Stimulated activated CD8-positive, alpha-beta memory T cell treated with anti-CD3 and anti-CD28 coated beads, Interleukin-15, amount 100 ng/mL, for 24 hours (primary cell): ENCODE measurements around the gene SLC39A6.
A peak's percentile ranks its signal among the peaks of the same experiment; 100 is the strongest.
"Not testable (repeated sequence)": the region's sequence is repeated elsewhere in the genome, so short reads cannot be mapped to it uniquely, and the experiment has no call there.

Experiments used
- DNase-seq: peaks from one replicate; pipeline ENCODE4 v3.0.0-alpha.2; 2020; ENCODE audit warnings: low read depth

SLC39A6 gene

DNA sequence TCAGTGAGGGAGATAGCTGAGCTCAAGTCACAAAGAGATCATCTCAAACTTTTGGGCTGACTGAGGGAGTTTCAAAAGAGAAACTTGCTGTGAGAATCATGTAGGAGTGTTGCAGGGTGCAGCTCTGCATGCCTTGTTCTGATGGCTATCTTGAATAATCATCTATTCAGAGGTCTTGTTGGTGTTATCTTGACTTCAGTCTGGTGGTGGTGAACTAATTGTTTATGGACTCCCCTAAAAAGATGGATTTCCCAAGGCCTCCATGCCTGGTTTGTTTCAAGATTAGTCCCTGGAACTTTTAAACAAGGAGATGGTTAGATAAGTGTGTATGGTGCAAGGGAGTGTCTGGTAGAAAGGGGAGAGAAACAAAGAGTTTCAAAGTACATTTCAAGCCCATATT lies 29.8 kb downstream of the SLC39A6 start:
- DNase-seq, result no peak

- no peak for DNase-seq
Observed at GRCh38 chr18:36096955-36097354, 32.2 kb downstream of the SLC39A6 start.

GRCh38 chr18:36095936-36096519 lies 33.1 kb downstream of the SLC39A6 start:
- no peak for DNase-seq

GRCh38 chr18:36094431-36094830 lies 34.7 kb downstream of the SLC39A6 start:
- no peak for DNase-seq

- not testable (repeated sequence) for DNase-seq
Observed at GRCh38 chr18:36092116-36092515, 37.0 kb downstream of the SLC39A6 start.

- no peak for DNase-seq
Observed at GRCh38 chr18:36089001-36089400, 40.1 kb downstream of the SLC39A6 start.

DNA sequence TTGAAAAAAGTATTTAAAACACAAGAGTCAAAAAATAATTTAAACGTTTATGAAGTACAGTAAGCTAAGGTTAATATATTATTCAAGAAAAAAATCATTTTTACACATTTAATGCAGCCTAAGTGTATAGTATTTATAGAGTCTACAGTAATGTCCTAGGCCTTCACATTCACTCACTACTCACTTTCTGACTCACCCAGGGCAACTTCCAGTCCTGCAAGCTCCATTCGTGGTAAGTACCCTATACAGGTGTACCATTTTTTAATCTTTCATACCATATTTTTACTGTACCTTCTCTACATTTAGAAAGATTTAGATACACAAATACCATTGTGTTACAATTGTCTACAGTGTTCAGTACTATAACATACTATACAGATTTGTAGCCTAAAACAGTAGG lies 40.9 kb downstream of the SLC39A6 start:
- DNase-seq, result no peak

- DNase-seq, result no peak
Observed at GRCh38 chr18:36086186-36086585, 43.0 kb downstream of the SLC39A6 start.

GRCh38 chr18:36085195-36085594 lies 43.9 kb downstream of the SLC39A6 start:
- no peak for DNase-seq

DNA sequence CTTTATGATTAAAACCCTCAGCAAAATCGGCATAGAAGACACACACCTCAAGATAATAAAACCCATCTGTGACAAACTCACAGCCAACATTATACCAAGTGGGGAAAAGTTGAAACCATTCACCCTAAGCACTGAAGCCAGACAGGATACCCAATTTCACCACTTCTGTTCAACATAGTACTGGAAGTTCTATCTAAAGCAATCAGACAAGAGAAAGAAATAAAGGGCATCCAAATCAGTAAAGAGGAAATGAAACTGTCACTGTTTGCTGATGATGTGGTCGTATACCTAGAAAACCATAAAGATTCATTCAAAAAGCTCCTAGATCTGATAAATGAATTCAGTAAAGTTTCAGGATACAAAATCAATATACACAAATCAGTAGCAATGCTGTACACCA lies 45.4 kb downstream of the SLC39A6 start:
- DNase-seq, result no peak

DNA sequence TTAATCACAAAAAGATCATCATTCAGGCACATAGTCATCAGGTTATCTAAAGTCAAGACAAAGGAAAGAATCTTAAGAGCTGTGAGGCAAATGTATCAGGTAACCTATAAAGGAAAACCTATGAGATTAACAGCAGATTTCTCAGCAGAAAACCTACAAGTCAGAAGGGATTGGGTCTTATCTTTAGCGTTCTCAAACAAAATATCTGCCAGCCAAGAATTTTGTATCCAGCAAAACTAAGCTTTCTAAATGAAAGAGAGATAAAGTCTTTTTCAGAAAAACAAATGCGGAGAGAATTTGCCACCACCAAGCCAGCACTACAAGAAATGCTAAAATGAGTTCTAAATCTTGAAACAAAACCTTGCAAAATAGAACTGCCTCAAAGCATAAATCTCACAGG lies 48.0 kb downstream of the SLC39A6 start:
- DNase-seq, result not testable (repeated sequence)

- no peak for DNase-seq
Observed at GRCh38 chr18:36078751-36079529, 50.2 kb downstream of the SLC39A6 start.

DNA sequence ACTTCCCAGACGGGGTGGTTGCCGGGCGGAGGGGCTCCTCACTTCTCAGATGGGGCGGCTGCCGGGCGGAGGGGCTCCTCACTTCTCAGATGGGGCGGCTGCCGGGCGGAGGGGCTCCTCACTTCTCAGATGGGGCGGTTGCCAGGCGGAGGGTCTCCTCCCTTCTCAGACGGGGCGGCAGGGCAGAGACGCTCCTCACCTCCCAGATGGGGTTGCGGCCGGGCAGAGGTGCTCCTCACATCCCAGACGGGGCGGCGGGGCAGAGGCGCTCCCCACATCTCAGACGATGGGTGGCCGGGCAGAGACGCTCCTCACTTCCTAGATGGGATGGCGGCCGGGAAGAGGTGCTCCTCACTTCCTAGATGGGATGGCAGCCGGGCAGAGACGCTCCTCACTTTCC lies 51.4 kb downstream of the SLC39A6 start:
- DNase-seq, result not testable (repeated sequence)

DNA sequence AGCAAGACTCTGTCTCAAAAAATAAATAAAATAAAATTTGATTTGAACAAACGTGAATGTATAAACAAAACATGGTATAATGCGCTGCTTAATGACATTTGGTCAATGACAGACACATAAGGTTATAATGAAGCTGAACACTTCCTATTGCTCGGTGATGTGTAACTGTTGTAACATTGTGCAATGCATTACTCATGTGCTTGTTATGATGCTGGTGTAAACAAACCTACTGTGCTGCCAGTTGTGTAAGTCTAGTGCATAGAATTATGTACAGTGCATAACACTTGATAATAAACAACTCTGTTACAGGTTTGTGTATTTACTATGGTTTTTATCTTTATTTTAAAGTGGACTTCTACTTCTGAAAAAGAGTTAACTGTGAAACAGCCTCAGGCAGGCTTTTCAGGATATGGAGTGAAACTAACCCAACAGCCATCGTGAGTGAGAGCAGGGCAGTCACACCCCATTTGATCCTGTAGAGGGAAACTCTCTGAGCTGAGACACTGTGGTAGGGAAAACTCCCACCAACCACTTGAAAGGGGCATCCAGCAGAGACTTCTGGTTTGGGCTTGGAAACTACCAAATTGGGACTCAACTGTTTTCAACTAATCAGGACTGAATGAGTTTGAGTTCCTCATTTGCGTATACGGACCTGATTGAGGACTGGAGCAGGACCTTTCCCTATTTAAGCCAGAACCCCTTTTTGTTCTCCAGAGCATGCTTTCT lies 53.1 kb downstream of the SLC39A6 start:
- no peak for DNase-seq

GRCh38 chr18:36074435-36074834 lies 54.7 kb downstream of the SLC39A6 start:
- no peak for DNase-seq

DNA sequence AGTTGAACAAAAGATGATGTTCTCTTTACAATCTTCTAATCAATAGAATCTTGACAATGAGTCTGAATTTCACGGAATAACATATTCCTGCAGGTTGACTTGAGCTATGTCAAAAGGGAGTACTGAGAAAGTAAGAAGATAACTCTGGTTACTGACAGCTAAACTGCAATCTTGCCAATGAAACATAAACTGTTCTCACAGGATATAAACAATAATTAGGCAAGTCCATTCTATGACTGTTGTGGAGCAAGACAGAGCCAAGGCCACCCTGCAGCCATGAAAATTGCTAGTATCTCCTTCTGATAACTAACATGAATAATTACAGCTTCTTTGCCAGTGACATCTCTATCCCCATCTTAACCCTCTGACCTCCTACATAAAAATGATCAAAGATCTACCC lies 55.5 kb downstream of the SLC39A6 start:
- no peak for DNase-seq

DNA sequence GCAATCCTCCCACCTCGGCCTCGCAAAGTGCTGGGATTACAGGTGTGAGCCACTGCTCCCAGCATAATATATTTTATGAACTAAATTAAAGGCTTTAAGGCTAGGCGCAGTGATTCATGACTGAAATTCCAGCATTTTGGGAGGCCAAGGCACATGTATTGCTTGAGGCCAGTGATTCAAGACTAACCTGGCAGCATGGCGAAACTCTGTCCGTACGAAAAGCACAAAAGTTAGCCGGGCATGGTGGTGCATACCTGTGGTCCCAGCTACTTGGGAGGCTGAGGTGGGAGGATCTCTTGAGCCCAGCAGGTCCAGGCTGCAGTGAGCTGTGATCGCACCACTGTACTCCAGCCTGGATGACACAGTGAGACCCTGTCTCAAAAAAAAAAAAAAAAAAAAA lies 56.7 kb downstream of the SLC39A6 start:
- DNase-seq, result not testable (repeated sequence)

- DNase-seq, result peak; percentile 97
Observed at GRCh38 chr18:36067055-36067957, 61.8 kb downstream of the SLC39A6 start, which contains the start of gene RPRD1A. Gene RPRD1A, minus strand, starts transcription at chr18:36067559. Its CDS starts 155 bp downstream, at chr18:36067404.

- DNase-seq, result no peak
Observed at GRCh38 chr18:36066686-36067054, 62.5 kb downstream of the SLC39A6 start.

- DNase-seq, result no peak
Observed at GRCh38 chr18:36066001-36066400, 63.1 kb downstream of the SLC39A6 start.

- DNase-seq, result not testable (repeated sequence)
Observed at GRCh38 chr18:36064809-36065079, 64.4 kb downstream of the SLC39A6 start.
